Adrenal gland (tissue), 5 donors: ENCODE data around the gene FBXL14.

Source experiments
- CTCF ChIP-seq, 6 experiments: fragments of 450-650 bp in 4 of 6; fragments of 200-600 bp in 2 of 6; sonication (generic) in 1 of 6; IDR thresholded peaks; 1 replicate in 5 of 6; 2 replicates in 1 of 6; pipeline versions ENCODE4 v1.5.1 to v1.8.0; 2016 to 2021; ENCODE audit warnings: antibody characterized with exemption in 6 of 6, mild to moderate bottlenecking in 2 of 6, moderate library complexity in 1 of 6
- POLR2A ChIP-seq, 2 donors: fragments of 450-650 bp; IDR thresholded peaks; one replicate each; pipeline ENCODE4 v1.6.1; 2017; ENCODE audit warnings: antibody characterized with exemption in 2 of 2, mild to moderate bottlenecking in 2 of 2, moderate library complexity in 1 of 2
- donor health status: DM: no; HTN: no; CAD: no.

- TF ChIP-seq CTCF (IDR thresholded peaks at IDR 0.05) (no peak), POLR2A (IDR thresholded peaks at IDR 0.05) (no peak)
Measured at GRCh38 chr12:1529862-1530591, 64.4 kb downstream of the FBXL14 start.
